CD4-positive, alpha-beta T cell (primary cell): ENCODE measurements around the gene SOS2. TPM values are rescaled to one million over a fixed set of nuclear protein-coding genes. Genes with fewer than 3 reads are reported as not detected.
A peak's percentile ranks its signal among the peaks of the same experiment; 100 is the strongest.

Source experiments
- ATAC-seq: fragments of 200-7000 bp; cut with Tn5 transposase; one replicate; pipeline ENCODE4 v1.10.0; 2022; ENCODE audit warnings: mild to moderate bottlenecking; ENCODE audit not compliant: poor library complexity
- CTCF ChIA-PET: fragments of 350-600 bp; sonication (Branson Sonifier 250); formaldehyde crosslinking; loops from one replicate; lab custom pipeline; 2021; ENCODE audit warnings: antibody characterized with exemption, inconsistent platforms; lab: Charles Lee
- POLR2A ChIA-PET: fragments of 350-600 bp; sonication (Branson Sonifier 250); formaldehyde crosslinking; loops from one replicate; lab custom pipeline; 2021; ENCODE audit warnings: antibody characterized with exemption, inconsistent platforms; lab: Charles Lee
- DNase-seq, 14 experiments: peaks; one replicate each; pipeline ENCODE4 v3.0.0-alpha.2; 2013 to 2020; ENCODE audit warnings: mixed read lengths in 2 of 14
- H3K27ac ChIP-seq, 2 donors: one replicate each; pipeline versions ENCODE4 v1.5.1 to v1.7.0; 2013; ENCODE audit warnings: low read length in 2 of 2, low read depth in 1 of 2, mild to moderate bottlenecking in 1 of 2
- H3K27me3 ChIP-seq, 2 experiments: 1 replicate in 1 of 2; 2 replicates in 1 of 2; pipeline versions ENCODE4 v1.6.1 to v1.7.0; 2013; ENCODE audit warnings: low read length in 2 of 2, control low read depth in 1 of 2, mild to moderate bottlenecking in 1 of 2, moderate library complexity in 1 of 2; ENCODE audit not compliant: insufficient read depth in 2 of 2, control insufficient read depth in 1 of 2
- H3K36me3 ChIP-seq: one replicate; pipeline ENCODE4 v1.6.1; 2013; ENCODE audit warnings: low read length, control low read depth; ENCODE audit not compliant: insufficient read depth
- H3K4me1 ChIP-seq: one replicate; pipeline ENCODE4 v1.6.1; 2013; ENCODE audit warnings: low read length, control low read depth; ENCODE audit not compliant: insufficient read depth
- H3K4me3 ChIP-seq: one replicate; pipeline ENCODE4 v1.5.1; 2013; ENCODE audit warnings: mild to moderate bottlenecking, low read length, moderate library complexity
- H3K9me3 ChIP-seq, 2 experiments: 1 replicate in 1 of 2; 2 replicates in 1 of 2; pipeline versions ENCODE4 v1.6.1 to v1.7.0; 2013; ENCODE audit warnings: low read length in 2 of 2, mild to moderate bottlenecking in 2 of 2, control low read depth in 1 of 2, moderate library complexity in 1 of 2; ENCODE audit not compliant: control insufficient read depth in 1 of 2, insufficient read depth in 1 of 2
- H3K27ac Mint-ChIP-seq: one replicate; pipeline ENCODE4 v1.8.0; 2020; ENCODE audit warnings: mixed read lengths
- H3K27me3 Mint-ChIP-seq: one replicate; pipeline ENCODE4 v1.8.0; 2021; ENCODE audit warnings: mixed read lengths
- H3K36me3 Mint-ChIP-seq: one replicate; pipeline ENCODE4 v1.8.0; 2021; ENCODE audit warnings: low read depth, mixed read lengths
- H3K4me1 Mint-ChIP-seq: one replicate; pipeline ENCODE4 v1.8.0; 2021; ENCODE audit warnings: low read depth, mixed read lengths
- H3K4me3 Mint-ChIP-seq: one replicate; pipeline ENCODE4 v1.8.0; 2020; ENCODE audit warnings: mild to moderate bottlenecking, mixed read lengths
- H3K9me3 Mint-ChIP-seq: one replicate; pipeline ENCODE4 v1.8.0; 2020; ENCODE audit warnings: mixed read lengths
- intact Hi-C, 2 experiments: fragments of 100-400 bp; cut with DNase I in 1 of 2; cut with micrococcal nuclease in 1 of 2; formaldehyde crosslinking; loops; one replicate each; pipeline versions ENCODE4 v1.15.1 to v1.9.0; 2023 to 2025; cut with DNase I, micrococcal nuclease
- polyA plus RNA-seq, 2 donors: library from polyadenylated mRNA; unstranded; fragments of 120-200 nt; gene quantifications; one replicate each; pipeline ENCODE4 v1.2.1, GENCODE V29; 2013
- total RNA-seq, 174 experiments: library from RNA in 2 of 174; stranded (reverse) in 2 of 174; gene quantifications; one replicate each; pipeline ENCODE4 v1.2.3 and lab custom pipeline; 2021 to 2026
- TF ChIP-seq, protein P1 (sequence below): fragments of 200-600 bp; IDR thresholded peaks from one replicate; pipeline ENCODE4 v1.8.0; 2022; ENCODE audit warnings: antibody characterized with exemption, mild to moderate bottlenecking

SOS2 gene
- 10 to 100 TPM; 53.8 to 56.7 TPM for total RNA-seq
- 19.5 TPM for polyA plus RNA-seq (2013, experiment 1 of 2)
- 27.2 TPM for polyA plus RNA-seq (2013, experiment 2 of 2)
- 25.9 to 322 (median 131) reads per million in 172 experiments for total RNA-seq (lab: John Stamatoyannopoulos, UW)

DNA sequence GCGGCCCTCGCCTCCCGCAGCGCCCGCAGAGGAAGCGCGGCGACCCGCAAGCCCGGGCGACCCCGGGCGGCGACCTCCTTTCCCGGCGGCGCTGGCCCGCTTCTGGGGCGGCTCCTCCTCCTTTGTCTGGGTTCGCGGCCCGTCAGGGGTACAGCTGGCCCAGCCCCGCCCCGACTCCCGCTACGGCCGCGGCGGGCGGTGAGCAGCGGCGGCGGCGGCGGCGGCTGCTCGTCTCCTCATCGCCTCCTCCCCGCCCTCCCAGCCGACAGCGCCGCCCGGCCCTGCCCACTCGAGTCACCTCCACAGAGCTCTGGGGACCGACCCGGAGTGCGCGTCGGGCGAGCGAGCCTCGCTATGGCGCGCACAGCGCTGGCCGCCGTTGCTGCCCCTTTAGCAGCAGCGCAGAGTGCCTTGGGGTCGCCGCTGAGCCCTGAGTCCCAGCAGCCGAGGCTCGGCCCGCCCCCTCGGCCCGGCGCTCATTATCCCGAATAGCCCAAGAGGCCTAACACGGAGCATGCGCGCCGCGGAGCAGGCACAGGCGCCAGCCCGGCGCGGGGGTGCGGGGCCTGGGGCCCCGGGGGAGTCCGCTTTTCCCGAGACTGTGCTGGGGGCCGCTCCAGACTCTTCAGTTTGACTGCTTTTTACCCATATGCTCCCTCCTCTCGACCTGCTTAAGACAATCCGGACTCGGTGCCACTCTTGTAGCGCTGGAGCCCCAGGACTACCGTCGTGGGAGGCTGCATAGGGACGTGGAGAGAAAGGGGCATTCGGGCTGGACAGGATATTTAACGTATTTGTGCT, at the start of gene SOS2:
TSS of gene SOS2 (minus strand) at position 104 of the 801 bp plus-strand sequence. CDS start 295 bp downstream, outside the sequence.
- intact Hi-C loops, result loop anchor here (2.0 to 10.0 kb wide), 6 partner anchors 81 to 593 kb away; partner anchors contain the start of genes DMAC2L (in 1 of the 2), L2HGDH (in 1 of the 2), MAP4K5 (in 1 of the 2) and VCPKMT (in 1 of the 2)
- no peaks in the 10 kb centered on the region for H3K27me3 Mint-ChIP-seq
- H3K36me3 Mint-ChIP-seq, result peaks cover 7% of the 10 kb centered on the region

DNA sequence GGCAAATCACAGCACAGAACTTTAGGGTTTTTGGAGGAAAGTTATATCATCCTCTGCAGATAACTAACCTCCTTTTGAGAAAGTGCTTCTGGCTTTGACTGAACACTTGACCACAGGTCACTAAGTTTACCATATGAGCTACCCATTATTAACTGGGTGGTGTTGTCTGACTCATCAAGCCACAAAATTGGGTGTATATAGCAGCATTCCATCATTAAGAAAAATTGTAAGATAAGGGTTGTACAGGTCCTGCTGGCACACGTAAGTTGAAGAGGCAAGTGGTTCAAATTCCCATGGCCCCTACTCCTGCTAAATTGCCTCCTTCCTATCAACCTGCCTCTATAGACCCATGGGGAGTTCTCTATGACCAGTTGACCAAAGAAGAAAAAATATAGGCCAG, 41.1 kb upstream of the SOS2 start:
- Mint-ChIP-seq H3K27me3 (no peaks in the 10 kb centered on the region), H3K4me1 (no peaks in the 10 kb centered on the region), H3K27ac (no peak overlapping the region), H3K4me3 (no peak overlapping the region), H3K36me3 (peaks cover 11% of the 10 kb centered on the region), H3K9me3 (no peaks in the 10 kb centered on the region)
- no peaks in the 10 kb centered on the region for H3K36me3 ChIP-seq
- H3K4me1 ChIP-seq, result no peaks in the 10 kb centered on the region
- intact Hi-C loops, result no loop called here
- TF ChIP-seq, protein P1, sequence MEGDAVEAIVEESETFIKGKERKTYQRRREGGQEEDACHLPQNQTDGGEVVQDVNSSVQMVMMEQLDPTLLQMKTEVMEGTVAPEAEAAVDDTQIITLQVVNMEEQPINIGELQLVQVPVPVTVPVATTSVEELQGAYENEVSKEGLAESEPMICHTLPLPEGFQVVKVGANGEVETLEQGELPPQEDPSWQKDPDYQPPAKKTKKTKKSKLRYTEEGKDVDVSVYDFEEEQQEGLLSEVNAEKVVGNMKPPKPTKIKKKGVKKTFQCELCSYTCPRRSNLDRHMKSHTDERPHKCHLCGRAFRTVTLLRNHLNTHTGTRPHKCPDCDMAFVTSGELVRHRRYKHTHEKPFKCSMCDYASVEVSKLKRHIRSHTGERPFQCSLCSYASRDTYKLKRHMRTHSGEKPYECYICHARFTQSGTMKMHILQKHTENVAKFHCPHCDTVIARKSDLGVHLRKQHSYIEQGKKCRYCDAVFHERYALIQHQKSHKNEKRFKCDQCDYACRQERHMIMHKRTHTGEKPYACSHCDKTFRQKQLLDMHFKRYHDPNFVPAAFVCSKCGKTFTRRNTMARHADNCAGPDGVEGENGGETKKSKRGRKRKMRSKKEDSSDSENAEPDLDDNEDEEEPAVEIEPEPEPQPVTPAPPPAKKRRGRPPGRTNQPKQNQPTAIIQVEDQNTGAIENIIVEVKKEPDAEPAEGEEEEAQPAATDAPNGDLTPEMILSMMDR, result no peak
- no peaks in the 10 kb centered on the region for H3K9me3 ChIP-seq
- H3K4me3 ChIP-seq, result no peak overlapping the region
- DNase-seq (no peak), ATAC-seq (no peak)
- H3K27ac ChIP-seq, result no peak overlapping the region
- H3K27me3 ChIP-seq, result no peaks in the 10 kb centered on the region
- POLR2A ChIA-PET, result no interaction called here
- CTCF ChIA-PET, result interaction anchor here (0.7 kb wide), 1 partner anchor 63 kb away, joined by 3 read pairs; no protein-coding TSS in a partner anchor

More for the DNA sequence above, at the start of gene SOS2:
- Histone ChIP-seq H3K9me3 (no peaks in the 10 kb centered on the region), H3K27me3 (no peaks in the 10 kb centered on the region), H3K27ac (peak within 1 kb of the TSS; percentile 83 to 86), H3K36me3 (no peaks in the 10 kb centered on the region), H3K4me3 (peak within 1 kb of the TSS; percentile 85), H3K4me1 (peaks cover 24% of the 10 kb centered on the region)
- no peaks in the 10 kb centered on the region for H3K9me3 Mint-ChIP-seq
- peaks cover 57% of the 10 kb centered on the region for H3K4me1 Mint-ChIP-seq
- TF ChIP-seq, protein P1, result no peak
- CTCF ChIA-PET, result interaction anchor here (1.2 kb wide), 1 partner anchor 370 kb away, joined by 3 read pairs; no protein-coding TSS in a partner anchor
- H3K27ac Mint-ChIP-seq, result peak within 1 kb of the TSS; percentile 92
- DNase-seq (peak; percentile 66 to 91 (median 81)), ATAC-seq (peak; percentile 80)
- H3K4me3 Mint-ChIP-seq, result peak within 1 kb of the TSS; percentile 91
- POLR2A ChIA-PET, result interaction anchor here (0.5 to 1.6 kb wide), 16 partner anchors 11 to 1693 kb away, joined by 3 to 10 read pairs (median 3); partner anchors contain the start of genes DMAC2L, DNAAF2, KLHDC2 and L2HGDH

- H3K27ac Mint-ChIP-seq, result no peak overlapping the region
- CTCF ChIA-PET, result no interaction called here
- H3K4me3 Mint-ChIP-seq, result no peak overlapping the region
- Histone ChIP-seq H3K4me1 (no peaks in the 10 kb centered on the region), H3K4me3 (no peak overlapping the region), H3K27ac (no peak overlapping the region), H3K36me3 (no peaks in the 10 kb centered on the region), H3K9me3 (no peaks in the 10 kb centered on the region), H3K27me3 (no peaks in the 10 kb centered on the region)
- DNase-seq (no peak), ATAC-seq (no peak)
- H3K9me3 Mint-ChIP-seq, result no peaks in the 10 kb centered on the region
- no peaks in the 10 kb centered on the region for H3K4me1 Mint-ChIP-seq
- POLR2A ChIA-PET, result no interaction called here
- peaks cover 5% of the 10 kb centered on the region for H3K36me3 Mint-ChIP-seq
- intact Hi-C loops, result no loop called here
- H3K27me3 Mint-ChIP-seq, result no peaks in the 10 kb centered on the region
- TF ChIP-seq, protein P1, result no peak
Observed at GRCh38 chr14:50270932-50271331, 39.6 kb upstream of the SOS2 start.
